SU-DHL-6 (cell line): ENCODE measurements around the gene RNASET2.

Experiments used
- H2AFZ ChIP-seq: fragments of 200-600 bp; sonication (generic); 2 replicates; pipeline ENCODE4 v1.6.1; 2014; ENCODE audit warnings: low read depth, mild to moderate bottlenecking, moderate library complexity, mixed read lengths, antibody characterized with exemption, low read length; ENCODE audit not compliant: severe bottlenecking
- H3F3A ChIP-seq: fragments of 200-600 bp; shearing (Covaris generic); 2 replicates; pipeline ENCODE4 v1.6.0; 2016; ENCODE audit warnings: antibody characterized with exemption, mild to moderate bottlenecking; ENCODE audit not compliant: insufficient read depth
- H3K27ac ChIP-seq: fragments of 200-600 bp; sonication (generic); 2 replicates; pipeline ENCODE4 v1.5.1; 2016; ENCODE audit warnings: low read depth, mild to moderate bottlenecking, low read length, moderate library complexity, mixed read lengths
- H3K27me3 ChIP-seq: fragments of 200-600 bp; sonication (generic), shearing (Covaris generic); 2 replicates; pipeline ENCODE4 v1.6.0; 2014; ENCODE audit warnings: mild to moderate bottlenecking, low read length
- H3K36me3 ChIP-seq: fragments of 200-600 bp; sonication (generic); 2 replicates; pipeline ENCODE4 v1.6.1; 2014; ENCODE audit warnings: mild to moderate bottlenecking, low read length, mixed read lengths
- H3K4me2 ChIP-seq: fragments of 300-600, 200-600 bp; shearing (Covaris generic), sonication (generic); 2 replicates; pipeline ENCODE4 v1.6.0; 2014; ENCODE audit warnings: low read length, low read depth, mild to moderate bottlenecking; ENCODE audit not compliant: poor library complexity, severe bottlenecking
- H3K4me3 ChIP-seq: fragments of 200-600 bp; sonication (generic); 2 replicates; pipeline ENCODE4 v1.5.1; 2014; ENCODE audit warnings: antibody characterized with exemption, low read length, mild to moderate bottlenecking, mixed read lengths; ENCODE audit not compliant: insufficient read depth, poor library complexity, severe bottlenecking
- H3K79me2 ChIP-seq: fragments of 200-600 bp; sonication (generic); 2 replicates; pipeline ENCODE4 v1.6.1; 2014; ENCODE audit warnings: mild to moderate bottlenecking, low read length, moderate library complexity; ENCODE audit not compliant: insufficient read depth
- H3K9ac ChIP-seq: fragments of 200-600 bp; sonication (generic); 2 replicates; pipeline ENCODE4 v1.7.0; 2014; ENCODE audit warnings: mild to moderate bottlenecking, low read length
- H3K9me2 ChIP-seq: fragments of 200-600 bp; sonication (generic); replicated peaks from 2 replicates; pipeline ENCODE4 v1.6.1; 2014; ENCODE audit warnings: low read length; ENCODE audit not compliant: insufficient read depth
- H3K9me3 ChIP-seq: fragments of 200-600 bp; sonication (generic); 2 replicates; pipeline ENCODE4 v1.6.1; 2014; ENCODE audit warnings: low read length, mixed read lengths; ENCODE audit not compliant: insufficient read depth
- H4K20me1 ChIP-seq: fragments of 200-600 bp; sonication (generic); 2 replicates; pipeline ENCODE4 v1.6.1; 2014; ENCODE audit warnings: low read depth, mild to moderate bottlenecking, antibody characterized with exemption, low read length, moderate library complexity, mixed read lengths
- CTCF ChIP-seq: fragments of 200-600 bp; sonication (generic); IDR thresholded peaks from one replicate; pipeline ENCODE4 v1.5.1; 2017; ENCODE audit warnings: antibody characterized with exemption, mild to moderate bottlenecking, low read length, moderate library complexity; ENCODE audit not compliant: insufficient read depth, poor library complexity, severe bottlenecking
- EZH2phosphoT487 ChIP-seq: fragments of 200-600 bp; sonication (generic), shearing (Covaris generic); conservative IDR thresholded peaks from 2 replicates; pipeline ENCODE4 v1.6.1; 2018; ENCODE audit warnings: mild to moderate bottlenecking, antibody characterized with exemption, low read length, moderate library complexity, mixed read lengths

RNASET2 gene

GRCh38 chr6:166938150-166938549, 18.2 kb downstream of the RNASET2 start:
- no peak overlapping the region for H3K9ac ChIP-seq
- H4K20me1 ChIP-seq = no peaks in the 10 kb centered on the region
- no peaks in the 10 kb centered on the region for H3K36me3 ChIP-seq
- no peaks in the 10 kb centered on the region for H3F3A ChIP-seq
- H3K9me2 ChIP-seq = no peaks in the 10 kb centered on the region
- no peaks in the 10 kb centered on the region for H3K27me3 ChIP-seq
- H3K27ac ChIP-seq = no peak overlapping the region
- no peak overlapping the region for H3K4me2 ChIP-seq
- H3K9me3 ChIP-seq = no peaks in the 10 kb centered on the region
- no peaks in the 10 kb centered on the region for H3K79me2 ChIP-seq
- TF ChIP-seq EZH2phosphoT487 = no peak
- TF ChIP-seq CTCF = no peak
- no peak overlapping the region for H2AFZ ChIP-seq
- H3K4me3 ChIP-seq = no peak overlapping the region

GRCh38 chr6:166937746-166938145, 18.6 kb downstream of the RNASET2 start:
- Histone ChIP-seq H3K79me2 (no peaks in the 10 kb centered on the region), H2AFZ (no peak overlapping the region), H3K27ac (no peak overlapping the region), H3K9ac (no peak overlapping the region), H3K27me3 (no peaks in the 10 kb centered on the region), H3K9me2 (no peaks in the 10 kb centered on the region), H3K36me3 (no peaks in the 10 kb centered on the region), H3K9me3 (no peaks in the 10 kb centered on the region), H3K4me3 (no peak overlapping the region), H4K20me1 (no peaks in the 10 kb centered on the region), H3K4me2 (no peak overlapping the region), H3F3A (no peaks in the 10 kb centered on the region)
- TF ChIP-seq EZH2phosphoT487 = no peak
- no peak for TF ChIP-seq CTCF

DNA sequence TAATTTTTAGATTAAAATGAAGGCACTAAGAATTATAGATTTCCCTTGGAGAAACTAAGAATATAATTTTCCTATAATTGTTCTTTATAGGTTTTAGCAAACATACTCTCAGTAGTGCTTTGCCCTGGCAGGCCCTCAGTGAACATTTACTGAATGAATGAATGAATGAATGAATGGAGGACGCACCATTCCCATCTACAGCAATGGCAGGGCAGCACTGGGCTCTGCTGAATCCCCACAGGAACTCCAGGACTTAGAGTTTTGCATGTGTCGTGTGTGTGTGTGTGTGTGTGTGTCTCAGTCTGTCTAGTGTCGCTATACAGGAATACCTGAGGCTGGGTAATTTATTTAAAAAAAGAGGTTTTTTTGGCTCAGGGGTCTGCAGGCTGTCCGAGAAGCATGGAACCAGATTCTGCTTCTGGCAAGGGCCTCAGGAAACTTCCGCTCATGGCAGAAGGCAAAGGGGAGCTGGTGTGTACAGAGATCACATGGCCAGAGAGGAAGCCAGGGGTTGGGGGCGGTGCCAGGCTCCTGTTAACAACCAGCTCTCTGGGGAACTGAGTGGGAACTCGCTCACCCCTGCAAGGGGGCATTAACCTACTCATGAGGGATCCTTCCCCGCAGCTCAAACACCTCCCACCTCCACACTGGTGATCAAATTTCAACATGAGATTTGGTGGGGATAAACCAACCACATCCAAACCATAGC, 20.1 kb downstream of the RNASET2 start:
- no peak overlapping the region for H2AFZ ChIP-seq
- H3K9me3 ChIP-seq = no peaks in the 10 kb centered on the region
- H3F3A ChIP-seq = no peaks in the 10 kb centered on the region
- no peaks in the 10 kb centered on the region for H3K36me3 ChIP-seq
- H3K4me3 ChIP-seq = no peak overlapping the region
- no peak overlapping the region for H3K27ac ChIP-seq
- no peaks in the 10 kb centered on the region for H3K27me3 ChIP-seq
- no peaks in the 10 kb centered on the region for H4K20me1 ChIP-seq
- no peaks in the 10 kb centered on the region for H3K79me2 ChIP-seq
- no peak overlapping the region for H3K9ac ChIP-seq
- H3K4me2 ChIP-seq = no peak overlapping the region
- TF ChIP-seq EZH2phosphoT487 (no peak), CTCF (no peak)
- H3K9me2 ChIP-seq = no peaks in the 10 kb centered on the region
